Activated CD4-positive, alpha-beta T cell treated with anti-CD3 and anti-CD28 coated beads, Interleukin-2, amount 50 U/mL, for 4 hours (primary cell): ENCODE data around the gene NDUFB4.

ENCODE experiments used
- DNase-seq, 2 experiments: peaks; one replicate each; pipeline ENCODE4 v3.0.0-alpha.2; 2020

Gene NDUFB4

DNA sequence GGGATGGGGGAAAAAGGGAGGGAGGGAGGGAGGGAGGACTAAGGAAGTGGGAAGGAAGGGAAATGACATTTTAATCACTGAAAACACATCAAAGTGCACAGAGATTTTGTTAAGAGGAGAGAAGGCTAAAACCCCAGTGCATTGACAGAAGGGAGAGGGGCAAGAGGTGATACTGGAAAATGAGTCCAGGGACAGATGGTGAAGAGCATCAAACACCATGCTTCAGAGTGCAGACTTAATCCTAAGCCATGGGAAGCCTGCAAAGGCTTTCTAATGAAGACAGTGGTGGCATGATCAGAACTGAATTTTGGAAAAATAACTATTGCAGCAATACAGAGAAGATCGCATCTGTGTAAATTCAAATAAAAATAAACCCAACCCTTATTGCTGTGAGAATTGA is 44.1 kb downstream of the NDUFB4 start:
- no peak for DNase-seq

DNA sequence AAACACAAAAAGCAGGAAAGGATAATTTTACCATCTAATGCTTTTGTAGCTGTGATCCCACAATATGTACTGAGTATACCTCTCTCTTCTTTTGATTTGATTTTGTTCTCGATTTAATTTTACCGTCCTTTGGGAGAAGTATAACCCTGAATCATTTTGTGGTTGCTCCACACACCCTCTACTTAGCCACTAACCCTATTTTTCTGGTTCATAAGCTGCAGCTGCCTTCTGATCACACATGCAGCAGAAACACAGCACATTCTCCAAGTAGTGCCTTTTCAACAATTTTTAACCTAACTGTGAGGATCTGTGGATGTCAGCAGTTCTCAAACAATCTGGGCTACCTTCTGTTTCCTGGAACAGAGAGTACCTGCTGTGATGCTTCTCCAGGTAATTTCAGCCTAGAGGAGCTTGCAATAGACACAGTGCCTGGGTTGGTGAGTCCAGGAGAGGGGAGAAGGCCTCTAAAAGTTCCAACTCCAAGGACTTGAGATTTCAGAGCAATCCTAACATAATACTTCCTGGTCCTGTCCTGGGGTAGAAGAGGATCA is 45.6 kb downstream of the NDUFB4 start:
- DNase-seq, result no peak

DNA sequence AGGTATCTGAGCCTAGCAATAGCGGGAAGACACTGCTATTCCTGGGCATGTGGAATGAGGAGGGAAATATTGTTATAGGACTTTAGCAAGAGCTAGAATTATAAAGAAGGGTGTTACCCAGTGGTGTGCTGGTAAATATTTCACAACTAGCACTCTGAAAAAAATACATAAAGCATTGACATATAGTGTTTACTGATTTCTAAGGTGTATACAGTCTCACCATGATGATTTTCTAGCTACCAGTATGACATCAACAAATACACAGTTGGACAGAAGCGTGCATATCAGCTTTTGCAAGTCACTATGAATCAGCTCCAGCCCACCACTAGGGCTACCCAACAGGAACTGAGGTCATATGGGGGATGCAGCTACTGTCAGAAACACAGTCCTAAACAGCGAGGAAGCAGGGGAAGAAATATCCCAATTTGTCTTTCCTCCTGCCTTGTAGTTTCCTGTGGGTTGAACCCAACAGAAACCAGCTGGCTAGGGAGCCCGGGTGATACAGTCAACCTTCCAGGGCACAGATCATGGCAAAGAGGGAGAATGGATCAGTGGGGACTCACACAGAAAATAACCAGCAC is 46.3 kb downstream of the NDUFB4 start:
- DNase-seq, result no peak

DNA sequence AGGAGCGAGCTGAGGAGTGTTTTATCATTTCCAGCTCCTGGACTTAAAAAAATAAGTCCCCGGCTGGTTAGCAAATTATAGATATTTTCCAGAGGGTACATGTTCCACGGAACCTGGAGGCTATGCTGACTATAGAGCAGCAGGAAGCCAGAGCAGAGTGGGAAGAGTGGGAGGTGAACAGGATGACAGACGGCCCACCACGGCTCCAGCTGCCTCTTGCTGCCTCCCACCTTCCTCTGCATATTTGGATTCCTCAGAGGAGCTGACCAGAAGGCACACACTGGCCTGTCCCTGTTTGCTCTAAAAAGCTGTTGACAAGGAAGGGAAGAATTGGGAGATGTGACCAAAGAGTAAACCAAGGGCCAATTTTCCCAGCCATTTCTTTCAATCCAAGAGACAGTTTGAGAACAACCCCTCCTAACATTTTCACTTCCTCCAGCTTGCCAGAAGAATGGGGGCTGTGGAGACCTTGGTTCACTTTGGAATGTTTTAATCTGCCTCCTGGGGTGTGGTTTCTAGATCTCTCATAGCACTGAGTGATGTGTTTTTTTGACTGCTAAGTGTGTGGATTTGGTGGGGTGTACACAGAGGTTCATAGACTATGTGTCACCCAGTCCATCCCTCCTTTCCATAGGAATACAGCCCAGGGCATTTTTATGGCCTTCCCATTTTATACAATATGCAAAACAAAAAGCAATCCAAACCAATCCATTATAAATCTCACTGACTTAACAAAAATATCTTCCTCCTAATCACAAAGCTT is 49.1 kb downstream of the NDUFB4 start:
- DNase-seq, result no peak

DNA sequence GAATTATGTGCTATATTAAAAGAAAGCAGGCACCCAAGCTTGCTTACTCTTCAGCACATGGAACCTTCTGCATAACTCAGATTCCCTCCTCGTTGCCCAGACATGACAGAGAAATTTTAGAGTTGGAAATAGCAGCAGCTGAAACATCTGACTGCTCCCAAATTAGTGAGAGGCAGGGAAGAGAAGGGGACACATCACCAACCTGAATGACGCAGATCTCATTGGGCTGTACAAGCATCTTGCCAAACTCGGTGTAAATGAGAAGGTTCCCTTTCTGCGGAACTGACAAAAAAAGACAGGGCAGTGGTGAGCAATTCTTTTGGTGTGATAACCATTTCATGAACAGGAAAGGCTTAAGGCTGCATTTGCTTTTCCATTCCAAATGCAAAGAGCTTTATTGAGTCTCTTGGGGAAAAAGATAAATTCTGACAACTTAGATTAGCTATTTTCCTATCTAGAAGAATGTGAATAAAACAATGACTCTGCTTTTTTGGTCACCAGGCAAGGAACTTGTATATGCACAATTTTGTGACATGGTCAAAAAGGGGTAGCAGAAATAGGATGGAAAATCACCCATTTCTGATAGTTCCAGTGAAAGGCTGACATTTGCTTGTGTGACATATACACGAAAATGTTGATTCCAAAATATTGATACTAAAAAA is 50.8 kb downstream of the NDUFB4 start:
- DNase-seq, result no peak

DNA sequence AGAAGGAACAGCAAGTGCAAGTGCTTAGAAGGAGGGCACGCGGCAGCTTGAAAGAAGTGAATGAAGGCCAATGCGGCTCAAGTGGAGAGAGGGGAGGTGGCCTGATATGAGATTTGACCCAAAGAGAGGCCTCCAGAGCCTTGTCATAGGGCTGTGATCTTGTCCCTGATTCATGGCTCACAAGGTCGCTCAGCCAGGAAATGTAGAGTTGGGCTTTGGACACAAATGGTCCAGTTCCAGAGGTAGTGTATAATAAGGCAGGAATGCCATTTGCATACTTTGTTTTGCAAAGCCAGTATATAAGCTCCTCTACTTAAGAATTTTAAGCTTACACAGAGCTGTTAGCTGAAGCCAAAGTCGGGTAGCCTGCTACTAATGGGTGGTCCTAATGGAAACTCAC is 52.2 kb downstream of the NDUFB4 start:
- no peak for DNase-seq

DNA sequence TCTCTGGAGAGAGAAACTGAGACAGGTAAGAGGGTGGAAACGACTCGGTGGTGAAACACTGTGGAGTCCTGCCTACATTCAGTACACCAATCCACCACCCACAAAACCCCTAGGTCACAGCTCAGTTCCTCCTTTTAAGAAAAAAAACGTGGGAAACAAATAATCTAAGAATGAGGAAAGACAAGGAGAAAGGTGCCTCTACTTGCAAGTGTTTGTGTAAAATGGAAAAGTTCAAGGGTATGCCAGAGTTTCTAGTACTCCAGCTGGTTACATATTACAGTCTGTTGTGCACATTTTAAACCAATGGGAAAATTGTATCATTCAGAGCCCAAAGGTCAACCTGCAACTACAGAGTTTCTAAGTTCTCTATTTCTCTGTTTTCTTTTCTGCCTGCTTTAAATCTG is 53.7 kb downstream of the NDUFB4 start:
- DNase-seq, result no peak

DNA sequence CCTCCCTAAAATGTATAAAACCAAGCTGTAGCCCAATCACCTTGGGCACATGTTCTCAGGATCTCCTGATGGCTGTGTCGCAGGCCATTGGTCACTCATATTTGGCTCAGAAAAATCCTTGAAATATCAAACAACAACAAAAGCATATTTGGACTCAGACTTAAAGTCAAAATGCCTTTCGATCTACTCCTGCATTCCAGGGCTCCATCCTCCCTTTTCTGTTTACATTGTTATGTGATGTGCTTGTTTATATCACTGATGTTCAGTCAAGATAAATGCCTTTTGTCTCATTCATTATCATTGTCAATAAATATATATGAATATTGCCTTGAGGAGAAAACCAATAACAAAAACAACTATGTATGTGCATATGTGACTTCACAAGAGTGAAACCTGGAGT is 54.2 kb downstream of the NDUFB4 start:
- DNase-seq, result no peak
